ENCODE data around the gene C4orf51. TPM values are rescaled to one million over a fixed set of nuclear protein-coding genes. Genes with fewer than 3 reads are reported as not detected.

The C4orf51 gene
- total RNA-seq, 1 donor from 2014 or later, result not detected

DNA sequence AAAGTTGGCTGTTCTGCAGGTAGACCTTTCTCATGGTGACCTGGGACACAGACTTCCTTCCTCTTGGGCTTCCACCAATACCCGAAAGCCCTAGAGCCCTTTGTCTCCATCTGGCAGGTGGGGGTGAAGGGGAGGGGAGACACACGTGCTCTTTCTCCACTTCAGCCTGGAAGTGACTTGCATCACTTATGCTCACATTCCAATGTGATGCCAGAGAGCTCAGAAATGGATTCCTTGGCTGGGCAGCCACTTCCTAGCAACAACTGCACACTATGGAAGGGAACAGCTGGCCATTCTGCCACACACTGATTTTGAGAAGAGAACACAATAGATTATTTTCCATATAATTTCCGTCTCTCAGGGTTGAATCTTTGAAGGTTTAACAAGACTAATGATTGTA, 36.3 kb downstream of the C4orf51 start:
- DNase-seq, result peak; percentile 94

DNA sequence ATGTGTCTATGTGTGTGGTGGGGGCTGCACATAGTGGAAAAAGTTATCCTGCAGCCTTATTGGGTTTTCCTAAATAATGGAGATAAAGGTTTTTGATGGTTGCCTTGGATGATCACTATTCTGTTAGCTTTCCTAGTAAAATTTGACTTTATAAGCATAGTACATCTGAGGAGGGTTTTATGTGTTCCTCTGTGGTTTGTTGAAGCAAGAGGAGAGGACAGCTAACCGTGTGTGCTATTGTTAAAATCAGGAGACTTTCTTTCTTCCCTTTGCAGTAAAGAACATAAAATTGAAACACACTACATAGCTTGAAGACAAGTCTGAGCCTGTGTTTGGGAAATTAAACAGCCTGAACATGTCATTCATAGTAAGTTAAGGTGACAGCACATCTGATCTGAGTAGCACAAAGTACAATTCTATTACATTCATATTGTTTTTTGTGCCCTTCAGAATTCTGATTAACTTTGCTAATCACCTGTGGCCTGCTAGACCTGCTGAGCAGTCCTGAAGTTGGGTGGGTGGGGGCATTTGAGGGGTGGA, 36.8 kb downstream of the C4orf51 start:
- peak; percentile 32 for DNase-seq

DNA sequence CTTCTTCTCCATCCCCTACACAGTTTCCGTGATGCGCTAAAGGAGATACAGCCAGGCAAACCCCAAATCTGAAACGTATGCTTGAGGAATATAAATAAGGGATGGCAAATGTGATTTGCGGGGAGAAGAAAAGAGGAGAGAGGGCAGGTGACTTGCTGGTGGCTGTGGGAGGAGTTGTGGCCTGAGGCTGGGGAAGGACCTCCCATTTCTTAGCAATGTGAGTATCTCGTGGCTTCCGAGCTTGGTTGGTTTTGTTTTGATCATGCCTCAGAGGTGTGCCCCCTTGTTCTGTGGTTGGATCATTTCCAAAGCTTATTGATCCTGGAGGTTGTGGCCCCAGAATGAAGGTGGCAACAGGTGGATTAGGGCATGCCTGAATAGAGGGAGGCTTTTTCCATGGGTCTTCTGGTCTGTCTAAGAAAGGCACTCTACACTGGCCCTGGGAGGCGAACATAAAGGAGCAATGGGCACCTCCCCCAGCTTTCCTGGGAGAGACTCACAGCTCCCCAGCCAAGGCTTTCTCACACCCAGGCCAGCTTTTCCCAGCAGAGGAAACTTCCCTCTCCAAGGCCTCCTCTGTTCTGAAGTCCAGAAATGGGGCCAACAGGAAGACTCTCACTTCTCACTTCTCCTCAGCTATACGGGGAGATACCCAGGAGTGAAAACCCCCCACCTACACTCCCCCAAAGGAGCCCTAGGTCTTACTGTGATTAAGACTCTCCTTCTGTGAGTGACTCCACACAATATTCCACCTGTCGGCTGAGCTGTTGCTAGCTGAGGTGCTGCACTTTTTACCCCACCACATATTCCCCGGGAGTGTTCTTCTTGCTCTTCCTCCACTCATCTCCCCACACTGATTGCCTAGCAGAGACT, 40.0 kb downstream of the C4orf51 start:
- no peak for DNase-seq

DNA sequence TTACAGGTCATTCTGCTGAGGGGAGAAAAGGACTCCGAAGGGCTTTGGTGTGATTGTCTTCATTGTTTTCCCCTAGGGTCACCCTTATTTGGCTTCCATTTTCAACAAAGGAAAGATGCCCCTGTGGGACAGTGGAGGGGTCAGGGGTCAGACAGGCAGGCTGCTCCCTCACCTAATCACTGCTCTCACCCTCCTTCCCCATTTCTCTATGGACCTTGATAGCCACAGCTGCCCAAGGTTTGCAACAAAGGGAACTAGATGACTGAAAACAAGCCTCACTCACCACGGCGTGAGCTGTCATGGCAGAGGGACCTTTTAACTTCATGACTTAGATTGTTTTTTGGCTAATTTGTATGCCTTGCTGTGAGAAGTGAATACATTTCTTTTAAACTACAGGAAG, 40.7 kb downstream of the C4orf51 start:
- no peak for DNase-seq

DNA sequence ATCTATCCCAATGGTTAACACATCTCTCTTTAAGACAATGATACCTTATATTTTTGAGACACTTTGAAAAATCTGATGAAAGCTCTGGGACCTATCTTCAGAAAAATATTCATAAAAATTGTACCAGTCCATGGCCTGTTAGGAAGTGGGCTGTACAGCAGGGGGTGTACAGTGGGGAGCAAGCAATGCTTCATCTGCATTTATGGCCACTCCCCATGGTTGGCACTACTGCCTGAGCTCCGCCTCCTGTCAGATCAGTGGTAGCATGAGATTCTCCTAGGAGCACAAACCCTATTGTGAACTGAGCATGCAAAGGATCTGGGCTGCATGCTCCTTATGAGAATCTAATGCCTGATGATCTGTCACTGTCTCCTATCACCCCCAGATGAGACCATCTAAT, 42.6 kb downstream of the C4orf51 start:
- no peak for DNase-seq

DNA sequence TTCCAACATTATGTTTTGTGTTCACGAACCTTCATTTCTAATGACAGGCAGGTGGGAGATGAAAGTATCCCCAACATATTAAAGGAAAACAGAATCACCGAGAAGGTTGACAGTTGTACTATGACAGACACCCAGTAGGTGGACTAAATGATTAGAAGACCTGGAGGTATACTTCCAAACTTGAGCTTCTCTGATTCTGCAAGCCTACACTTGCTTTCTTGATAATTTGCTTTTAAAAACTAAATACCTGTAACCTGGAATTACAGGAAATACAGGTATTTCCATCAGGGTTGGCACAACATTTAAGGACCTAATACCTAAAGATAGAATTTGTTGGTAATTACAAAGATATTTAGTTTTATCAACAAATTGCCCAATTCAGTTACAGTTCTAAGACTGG, 43.4 kb downstream of the C4orf51 start:
- peak; percentile 31 for DNase-seq

DNA sequence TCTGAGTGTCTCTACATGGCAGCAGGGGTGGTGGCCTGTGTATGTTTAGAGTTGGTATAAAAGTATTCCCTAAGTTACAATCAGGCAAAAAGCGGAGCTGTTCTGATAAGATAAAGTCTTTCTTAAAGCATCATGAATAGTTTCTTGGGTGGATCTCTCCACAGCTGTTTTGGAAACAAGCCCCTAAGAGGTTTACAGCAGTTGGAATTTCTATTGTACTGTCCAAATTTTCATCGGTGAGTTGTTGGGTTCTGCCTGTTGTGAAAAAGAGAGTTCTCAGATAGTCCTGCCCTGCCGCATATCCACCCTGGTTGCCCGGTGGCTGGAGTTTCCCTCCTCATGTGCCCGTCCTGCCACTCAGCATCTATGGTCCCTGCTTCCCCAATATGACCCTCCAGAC, 50.1 kb downstream of the C4orf51 start:
- DNase-seq, result peak; percentile 48

DNA sequence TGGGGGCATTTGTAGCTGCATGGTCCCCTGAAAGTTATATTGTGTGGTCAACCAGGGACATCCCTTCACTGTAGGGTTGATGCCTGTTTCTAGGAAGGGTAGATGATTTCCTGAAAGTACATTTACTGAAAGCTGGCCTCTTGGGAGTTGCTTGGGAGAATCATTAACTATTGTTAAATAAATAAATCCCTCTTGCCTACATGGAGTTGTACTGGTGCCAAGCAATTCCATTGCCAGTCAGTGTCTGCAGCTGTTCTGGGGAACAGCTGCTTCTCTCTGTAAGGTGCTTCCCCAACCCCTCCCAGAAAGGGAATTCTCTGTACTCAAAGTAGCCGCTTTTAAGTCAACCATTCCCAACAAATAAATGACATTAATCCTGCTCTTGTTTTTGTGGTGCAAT, 51.1 kb downstream of the C4orf51 start:
- peak; percentile 94 for DNase-seq

DNA sequence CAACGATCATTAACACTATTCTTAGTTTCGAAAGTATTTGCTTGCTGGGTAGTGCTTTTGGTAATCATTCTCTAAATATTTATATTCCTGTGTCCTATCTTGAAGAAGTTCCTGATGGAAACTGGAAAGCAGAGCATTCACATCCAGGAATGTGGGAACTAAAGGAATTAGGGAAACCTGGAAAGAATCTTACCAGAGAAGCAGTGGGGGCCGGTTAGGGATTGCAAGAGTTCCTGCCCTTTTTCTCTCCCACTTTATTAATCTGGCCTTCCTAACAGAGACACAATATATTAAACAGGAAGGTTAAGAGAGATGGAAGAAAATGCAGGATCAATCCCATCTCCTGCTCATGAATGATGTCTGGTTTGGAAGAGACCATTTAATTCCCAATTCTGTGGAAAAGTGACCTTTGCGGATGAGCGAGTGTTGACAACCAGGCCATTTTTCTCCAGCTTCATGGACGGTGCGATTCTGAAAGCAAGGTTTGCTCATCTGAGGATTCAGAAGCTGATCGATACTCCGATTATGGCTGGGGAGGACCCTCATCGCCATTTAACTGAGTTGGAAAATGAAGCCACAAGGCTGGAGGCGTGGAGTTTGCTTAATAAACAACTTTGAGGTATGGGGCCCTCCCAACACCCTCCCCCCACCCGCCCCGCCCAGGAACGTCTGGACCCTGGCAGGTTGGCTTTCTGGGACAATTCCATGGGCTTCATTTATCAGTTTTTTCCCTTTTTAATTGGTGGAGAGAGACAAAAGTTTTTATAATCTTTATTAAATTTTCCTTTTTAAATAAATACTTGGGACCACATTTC, 52.3 kb downstream of the C4orf51 start:
- peak; percentile 38 for DNase-seq

DNA sequence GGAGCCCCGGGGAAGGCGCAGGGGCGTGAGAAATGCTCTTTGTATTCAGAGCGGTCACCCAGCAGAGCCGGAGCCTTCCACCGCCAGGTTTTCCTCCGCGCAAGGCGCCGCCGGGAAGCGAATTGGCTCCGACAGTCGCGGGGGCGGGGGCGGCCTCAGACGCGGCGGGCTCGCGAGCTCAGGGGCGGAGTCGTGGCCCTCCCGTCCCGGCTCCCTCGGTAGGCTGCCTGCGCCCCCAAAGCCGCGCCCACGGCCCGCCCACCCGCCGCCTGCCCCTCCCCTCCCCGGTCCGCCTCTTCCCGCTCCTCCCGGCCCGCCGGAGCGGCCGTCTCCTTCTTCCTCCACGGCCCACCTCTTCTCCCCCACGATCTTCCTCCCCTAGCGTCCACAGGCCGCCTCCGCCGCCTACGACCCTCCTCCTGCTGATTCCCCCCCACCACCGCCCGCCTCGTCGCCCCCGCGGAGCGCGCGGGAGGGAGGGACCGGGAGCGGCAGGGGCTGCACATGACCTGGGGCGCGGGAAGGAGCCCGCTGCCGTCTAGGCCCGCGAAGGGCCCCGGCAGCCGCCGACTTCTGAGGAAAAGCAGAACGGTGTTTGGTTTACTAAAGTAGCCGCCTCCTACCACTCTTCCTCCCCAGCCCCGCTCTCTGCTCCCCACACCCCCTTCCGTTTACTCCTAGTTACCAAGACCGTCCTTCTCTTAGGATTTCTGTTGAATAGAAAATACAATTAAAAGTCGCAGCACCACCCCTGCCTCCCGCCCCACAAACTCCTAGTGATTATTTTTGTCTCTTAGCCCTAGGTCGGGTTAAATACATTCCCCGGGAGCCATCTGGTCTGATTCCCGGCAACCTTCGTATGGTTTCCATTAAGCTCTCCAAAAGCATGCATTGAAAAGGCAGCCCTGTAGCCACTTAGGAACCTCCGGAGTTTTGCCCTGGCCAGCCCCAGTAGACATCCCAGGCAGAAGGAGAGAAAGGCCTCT, 53.2 kb downstream of the C4orf51 start:
- peak; percentile 98 for DNase-seq

DNA sequence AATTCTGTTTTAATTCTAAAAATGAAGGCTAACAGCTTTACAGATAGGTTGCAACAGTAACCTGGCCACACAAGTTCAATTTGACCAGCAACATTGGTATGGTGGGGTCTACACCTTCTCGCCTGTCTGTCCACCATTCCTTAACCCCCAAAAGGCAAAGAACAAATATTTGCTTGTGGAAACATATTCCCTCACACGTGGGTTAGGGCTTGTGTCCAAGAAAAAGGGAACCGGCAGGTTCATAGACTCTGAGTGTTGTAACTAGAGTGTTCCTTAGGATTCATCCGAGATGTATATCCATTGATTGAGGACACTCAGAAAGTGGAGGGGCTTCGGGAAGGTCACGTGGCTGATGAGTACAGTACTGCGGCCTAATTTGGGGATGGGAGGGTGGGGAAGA, 54.1 kb downstream of the C4orf51 start:
- peak; percentile 38 for DNase-seq

DNA sequence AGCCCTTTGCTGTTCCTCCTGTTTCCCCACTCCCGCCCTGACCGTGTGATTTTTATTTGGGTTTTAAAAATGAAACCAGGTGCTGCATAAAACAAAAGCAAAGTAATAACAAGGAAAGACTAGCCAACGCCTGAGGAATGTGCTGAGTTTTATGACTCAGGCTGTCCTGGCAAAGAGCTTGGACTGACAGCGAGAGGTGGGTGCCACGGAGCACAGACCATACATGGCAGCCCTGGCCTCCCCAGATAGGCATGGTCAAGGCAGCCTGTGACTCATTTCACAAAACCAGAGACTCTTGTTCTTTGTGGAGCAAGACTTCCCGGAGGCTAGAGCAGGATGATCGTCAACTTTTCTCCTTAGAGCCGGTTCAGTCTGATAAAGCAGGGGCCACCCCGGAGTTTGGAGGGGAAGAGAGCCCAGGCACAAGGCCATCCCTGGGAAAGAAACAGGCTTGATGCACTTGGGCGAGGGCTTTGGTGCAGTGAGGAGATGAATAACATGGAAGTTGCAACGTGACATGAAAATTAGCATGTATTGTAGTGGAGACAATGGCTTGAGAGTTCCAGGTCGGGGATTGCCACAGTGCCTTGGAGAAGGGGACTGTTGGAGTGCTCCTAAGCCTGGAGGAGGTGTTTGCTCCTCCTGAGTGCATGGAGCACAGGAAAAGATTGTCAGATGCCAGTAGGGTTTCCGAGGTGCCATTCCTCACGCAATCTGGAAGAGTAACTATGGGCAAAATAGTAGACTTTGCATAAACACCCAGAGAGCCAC, 54.8 kb downstream of the C4orf51 start:
- DNase-seq, result peak; percentile 54

DNA sequence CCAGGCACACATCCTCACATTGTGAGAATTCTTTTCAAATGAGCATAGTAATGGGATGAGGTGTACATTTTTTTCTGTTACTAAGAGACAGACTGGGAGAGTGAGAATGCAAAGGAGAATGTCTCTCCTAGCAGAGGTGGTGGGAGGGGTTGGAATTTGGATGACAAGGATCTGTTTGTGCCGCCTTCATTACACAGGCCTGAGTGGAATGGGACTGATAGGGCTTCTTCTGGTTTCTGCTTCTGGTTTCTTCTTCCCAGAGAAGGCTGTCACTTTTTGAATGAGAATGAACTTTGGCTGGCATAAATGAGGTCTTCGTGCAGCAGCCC, 55.4 kb downstream of the C4orf51 start:
- peak; percentile 44 for DNase-seq

DNA sequence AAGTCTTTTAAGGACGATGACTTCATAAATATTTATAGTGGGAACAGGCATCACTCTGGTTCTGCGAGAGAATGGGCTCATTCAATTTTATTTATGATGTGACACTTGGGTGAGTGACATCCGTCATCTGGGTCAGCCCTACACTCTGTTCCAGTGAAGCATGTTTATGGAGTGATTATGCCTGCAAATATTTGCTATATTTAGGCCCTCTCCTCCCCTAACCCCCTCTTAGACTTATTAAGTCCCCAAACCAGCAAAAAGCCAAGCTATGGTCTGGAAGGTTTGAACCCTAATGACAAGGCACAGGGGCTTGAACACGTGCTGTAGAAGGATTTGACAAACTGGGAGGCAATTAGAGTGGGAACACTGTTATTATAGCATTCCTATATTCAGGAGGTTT, 55.9 kb downstream of the C4orf51 start:
- DNase-seq, result peak; percentile 20

DNA sequence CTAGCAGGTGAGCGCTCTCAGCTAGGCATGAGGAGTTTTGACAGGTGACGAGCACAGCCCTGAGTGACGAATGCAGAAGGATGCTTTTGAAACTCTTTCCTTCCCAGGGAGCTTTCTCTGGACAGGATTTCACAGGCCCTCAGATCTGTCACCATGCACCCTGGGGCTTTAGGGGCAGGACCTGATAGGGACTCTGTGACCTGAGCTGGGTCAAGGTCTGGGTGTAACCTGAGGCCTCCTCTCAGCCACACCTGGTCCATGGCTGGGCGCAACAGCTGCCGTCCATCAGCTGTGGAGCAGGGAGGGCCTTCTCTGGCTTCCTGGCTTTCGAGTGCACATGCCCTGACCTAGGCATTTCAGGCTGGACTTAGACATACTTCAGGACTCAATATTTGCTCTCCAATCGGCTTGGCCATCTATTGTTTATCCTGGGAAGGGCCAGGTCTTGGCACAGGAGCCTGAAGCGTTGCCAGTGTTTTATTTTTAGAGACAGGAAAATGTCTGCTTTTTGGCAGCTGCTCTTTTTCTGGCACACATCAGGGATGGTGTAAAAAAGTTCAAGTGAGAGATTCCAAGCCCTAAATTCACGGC, 56.4 kb downstream of the C4orf51 start:
- DNase-seq, result peak; percentile 73

DNA sequence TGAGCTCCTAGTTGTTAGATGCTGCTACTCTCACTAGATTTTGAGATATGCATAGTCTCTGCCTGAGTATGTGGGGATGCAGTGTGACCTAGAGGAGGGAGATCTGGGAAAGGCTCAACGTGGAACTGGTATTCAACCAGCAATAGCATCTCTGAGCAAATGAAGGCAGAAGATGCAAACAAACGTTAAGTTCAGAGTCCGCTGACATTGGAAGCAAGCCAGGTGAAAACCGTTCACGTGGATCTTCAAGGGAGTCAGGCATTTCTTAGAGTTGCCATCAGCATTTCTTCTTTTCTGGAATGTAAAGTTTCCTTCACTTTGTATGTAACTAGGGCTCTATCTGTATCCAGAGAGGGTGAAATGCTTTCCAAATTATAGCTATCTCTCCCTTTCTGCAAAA, 59.9 kb downstream of the C4orf51 start:
- no peak for DNase-seq

DNA sequence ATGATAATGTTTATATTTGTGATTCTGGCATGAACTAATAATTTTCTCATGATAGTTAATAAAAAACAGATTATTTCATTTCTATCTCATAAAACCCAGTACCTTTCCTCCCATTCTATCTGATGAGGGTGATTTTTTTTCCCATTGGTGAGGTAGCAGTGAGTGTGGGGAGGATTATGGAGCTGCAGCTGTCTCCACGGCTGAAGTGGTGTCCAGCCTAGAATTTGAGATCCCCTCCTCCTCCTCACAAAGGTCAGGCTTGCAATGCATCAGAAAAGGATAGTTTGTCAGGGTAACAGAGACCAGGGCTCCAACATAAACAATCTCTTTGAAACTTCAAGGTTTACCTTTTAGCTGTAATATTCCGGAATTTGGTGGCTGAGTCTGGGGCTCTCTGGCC, 60.9 kb downstream of the C4orf51 start:
- peak; percentile 49 for DNase-seq

DNA sequence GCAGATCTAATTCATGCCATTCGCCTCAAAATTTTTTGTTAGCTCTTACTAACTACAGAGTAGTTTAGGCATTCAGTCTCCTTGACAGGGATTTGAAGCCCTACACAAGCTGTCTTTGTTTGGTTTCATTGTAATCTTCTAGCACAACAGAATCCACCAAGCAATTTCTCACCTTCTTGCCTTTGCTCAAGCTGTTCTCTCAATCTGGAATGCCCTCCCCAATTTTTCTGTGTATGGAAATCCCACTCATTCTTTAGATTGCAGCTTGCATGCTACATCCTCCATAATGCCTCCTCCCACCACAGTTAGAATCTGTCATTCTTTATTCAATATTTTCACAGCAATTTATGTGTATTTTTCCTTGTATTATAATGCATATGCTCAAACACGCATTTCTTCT, 63.7 kb downstream of the C4orf51 start:
- no peak for DNase-seq

DNA sequence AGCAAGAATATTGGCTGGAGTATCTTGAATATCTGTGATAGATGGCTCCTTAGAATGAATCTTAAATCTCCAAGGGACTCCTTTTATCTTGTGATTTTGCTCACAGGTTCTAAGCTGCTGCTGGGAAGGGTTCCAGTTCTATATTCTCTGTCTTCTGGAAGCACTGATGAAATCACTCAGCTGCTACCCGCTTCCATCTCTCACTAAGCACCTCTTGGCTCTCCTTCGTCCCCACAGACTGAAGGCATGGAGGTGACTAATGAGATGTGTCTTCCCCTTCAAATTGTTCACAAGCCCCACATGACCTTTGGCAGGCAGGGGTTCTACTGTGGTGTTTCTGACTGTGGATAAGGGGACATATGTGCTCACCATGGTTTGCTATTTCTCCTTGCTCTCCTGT, 75.9 kb downstream of the C4orf51 start:
- DNase-seq, result no peak

DNA sequence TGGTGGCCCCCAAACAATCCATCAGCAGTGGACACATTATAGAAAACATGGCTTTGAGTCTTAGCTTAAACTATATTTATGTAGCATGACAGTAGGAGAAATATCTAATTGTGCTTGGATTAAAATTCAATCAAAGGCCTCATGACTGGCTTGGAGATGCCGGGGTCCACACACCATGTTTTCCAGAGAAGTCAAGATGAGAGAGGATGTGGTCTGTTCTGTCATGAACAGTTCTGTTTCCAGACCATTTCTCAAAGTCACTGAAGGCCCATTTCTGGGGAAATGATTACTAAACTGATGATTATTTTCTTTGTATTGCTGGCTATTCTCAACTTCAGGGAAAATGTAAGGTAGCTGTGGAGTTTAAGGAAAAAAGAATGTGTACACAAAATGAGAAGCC, 76.3 kb downstream of the C4orf51 start:
- DNase-seq, result no peak

DNA sequence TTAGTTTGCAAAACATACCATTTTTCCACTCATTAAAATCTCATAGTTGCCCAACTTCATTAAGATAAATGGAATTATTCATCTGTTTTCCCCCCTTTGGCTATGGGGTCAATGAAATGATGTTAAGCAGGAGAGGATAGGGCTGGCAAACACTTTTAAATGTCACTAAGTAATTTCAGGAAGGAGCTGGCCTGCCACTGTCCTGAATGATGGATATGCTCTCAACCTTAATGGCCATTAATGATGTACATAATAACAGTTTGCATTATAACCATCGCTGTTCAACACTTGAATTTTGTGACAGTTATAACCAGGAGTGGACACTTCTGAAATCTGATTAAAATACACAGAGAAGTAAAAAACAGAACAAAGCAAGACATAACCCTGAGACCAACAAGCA, 77.2 kb downstream of the C4orf51 start:
- DNase-seq, result no peak

Measured in tongue (tissue), 2 donors.